ENCODE results near the gene CDRT15. TPM values are rescaled to one million over a fixed set of nuclear protein-coding genes. Genes with fewer than 3 reads are reported as not detected.
"Not testable (repeated sequence)": the region's sequence is repeated elsewhere in the genome, so short reads cannot be mapped to it uniquely, and the experiment has no call there.

Gene CDRT15
- total RNA-seq, 4 donors from 2014 or later: not detected

DNA sequence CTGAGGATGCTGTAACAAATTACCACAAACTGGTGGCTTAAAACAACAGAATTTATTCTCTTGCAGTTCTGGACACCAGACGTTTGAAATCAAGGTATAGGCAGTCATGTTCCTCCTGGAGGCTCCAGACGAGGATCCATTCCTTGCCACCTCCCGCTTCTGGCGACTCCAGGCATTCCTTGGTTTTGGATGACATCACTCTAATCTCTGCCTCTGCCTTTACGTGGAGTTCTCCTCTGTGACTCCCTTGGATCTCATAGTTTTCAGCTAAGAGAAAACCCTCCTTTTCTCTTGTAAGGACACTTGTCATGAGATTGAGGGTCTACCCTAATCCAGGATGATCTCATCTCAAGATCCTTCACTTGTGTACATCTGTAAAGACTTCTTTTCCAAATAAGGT, 32.8 kb upstream of the CDRT15 start:
- no peaks in the 10 kb centered on the region for H3K36me3 ChIP-seq
- H3K27ac ChIP-seq: no peak overlapping the region
- TF ChIP-seq EP300 (IDR thresholded peaks at IDR 0.05): no peak
- no peak for TF ChIP-seq POLR2A (IDR thresholded peaks at IDR 0.05)
- TF ChIP-seq, protein P1, sequence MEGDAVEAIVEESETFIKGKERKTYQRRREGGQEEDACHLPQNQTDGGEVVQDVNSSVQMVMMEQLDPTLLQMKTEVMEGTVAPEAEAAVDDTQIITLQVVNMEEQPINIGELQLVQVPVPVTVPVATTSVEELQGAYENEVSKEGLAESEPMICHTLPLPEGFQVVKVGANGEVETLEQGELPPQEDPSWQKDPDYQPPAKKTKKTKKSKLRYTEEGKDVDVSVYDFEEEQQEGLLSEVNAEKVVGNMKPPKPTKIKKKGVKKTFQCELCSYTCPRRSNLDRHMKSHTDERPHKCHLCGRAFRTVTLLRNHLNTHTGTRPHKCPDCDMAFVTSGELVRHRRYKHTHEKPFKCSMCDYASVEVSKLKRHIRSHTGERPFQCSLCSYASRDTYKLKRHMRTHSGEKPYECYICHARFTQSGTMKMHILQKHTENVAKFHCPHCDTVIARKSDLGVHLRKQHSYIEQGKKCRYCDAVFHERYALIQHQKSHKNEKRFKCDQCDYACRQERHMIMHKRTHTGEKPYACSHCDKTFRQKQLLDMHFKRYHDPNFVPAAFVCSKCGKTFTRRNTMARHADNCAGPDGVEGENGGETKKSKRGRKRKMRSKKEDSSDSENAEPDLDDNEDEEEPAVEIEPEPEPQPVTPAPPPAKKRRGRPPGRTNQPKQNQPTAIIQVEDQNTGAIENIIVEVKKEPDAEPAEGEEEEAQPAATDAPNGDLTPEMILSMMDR (IDR thresholded peaks at IDR 0.05): no peak
- H3K4me3 ChIP-seq: no peak overlapping the region
- H3K9me3 ChIP-seq: peaks cover 0 to 5% (median 2%) of the 10 kb centered on the region in 4 donors
- no peaks in the 10 kb centered on the region for H3K27me3 ChIP-seq
- no peak for DNase-seq (ENCODE audit: low spot score in 2 of 2)
- H3K4me1 ChIP-seq: no peaks in the 10 kb centered on the region
- 61 to 69% methylated on average over 5 of the region's 5 CpGs for WGBS, 2 donors

DNA sequence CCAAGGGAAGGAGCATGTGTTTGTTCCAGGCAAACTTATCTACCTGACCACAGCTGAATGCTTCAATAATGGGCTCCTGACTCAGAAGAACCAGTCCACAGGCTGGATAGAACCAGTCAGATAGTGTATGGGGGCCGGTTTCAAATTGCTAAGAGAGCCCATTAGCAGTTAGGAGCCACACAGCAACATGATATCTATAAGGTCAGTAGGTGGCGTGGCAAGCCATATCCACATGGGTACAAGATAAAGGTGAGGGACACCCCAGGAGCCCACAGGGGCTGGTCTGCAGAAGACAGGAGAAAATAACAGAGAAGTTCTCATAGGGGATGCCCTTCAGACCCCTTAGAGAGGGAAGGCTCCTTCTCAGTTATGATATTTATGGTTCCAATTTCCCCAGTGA, 31.6 kb upstream of the CDRT15 start:
- H3K36me3 ChIP-seq: no peaks in the 10 kb centered on the region
- no peak for DNase-seq (ENCODE audit: low spot score in 2 of 2)
- H3K4me1 ChIP-seq: no peaks in the 10 kb centered on the region
- H3K9me3 ChIP-seq: no peaks in the 10 kb centered on the region
- WGBS, 2 donors: 81 to 86% methylated on average over 2 of the region's 2 CpGs
- no peak overlapping the region for H3K27ac ChIP-seq
- no peaks in the 10 kb centered on the region for H3K27me3 ChIP-seq
- H3K4me3 ChIP-seq: no peak overlapping the region
- TF ChIP-seq, protein P1 (IDR thresholded peaks at IDR 0.05): no peak
- TF ChIP-seq POLR2A (IDR thresholded peaks at IDR 0.05) (no peak), EP300 (IDR thresholded peaks at IDR 0.05) (no peak)

DNA sequence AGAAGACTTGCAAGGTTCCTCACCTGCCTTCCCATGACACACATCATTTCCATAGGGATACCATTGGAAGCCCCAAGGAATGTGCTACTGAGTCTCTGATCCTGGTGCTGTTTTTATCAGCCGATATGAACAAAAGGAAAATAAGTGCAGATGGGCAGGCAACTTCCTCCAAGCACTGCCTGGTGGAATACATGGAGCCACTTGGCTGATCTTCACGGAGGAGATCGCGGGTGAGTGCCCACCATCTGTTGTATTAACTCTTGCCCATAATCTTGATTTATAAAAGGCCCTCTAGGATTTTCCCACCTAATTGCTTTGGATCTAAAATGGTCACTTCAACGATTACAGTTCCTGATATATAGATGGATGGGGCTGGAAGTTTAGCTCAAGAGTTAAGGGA, 24.7 kb upstream of the CDRT15 start:
- no peak for DNase-seq (ENCODE audit: low spot score in 2 of 2)
- Histone ChIP-seq H3K9me3 (peaks cover 0 to 14% (median 0%) of the 10 kb centered on the region in 4 donors), H3K36me3 (no peaks in the 10 kb centered on the region), H3K4me3 (no peak overlapping the region), H3K4me1 (no peaks in the 10 kb centered on the region), H3K27me3 (no peaks in the 10 kb centered on the region), H3K27ac (no peak overlapping the region)
- no peak for TF ChIP-seq EP300 (IDR thresholded peaks at IDR 0.05)
- 89 to 96% methylated on average over 5 of the region's 5 CpGs for WGBS, 2 donors

DNA sequence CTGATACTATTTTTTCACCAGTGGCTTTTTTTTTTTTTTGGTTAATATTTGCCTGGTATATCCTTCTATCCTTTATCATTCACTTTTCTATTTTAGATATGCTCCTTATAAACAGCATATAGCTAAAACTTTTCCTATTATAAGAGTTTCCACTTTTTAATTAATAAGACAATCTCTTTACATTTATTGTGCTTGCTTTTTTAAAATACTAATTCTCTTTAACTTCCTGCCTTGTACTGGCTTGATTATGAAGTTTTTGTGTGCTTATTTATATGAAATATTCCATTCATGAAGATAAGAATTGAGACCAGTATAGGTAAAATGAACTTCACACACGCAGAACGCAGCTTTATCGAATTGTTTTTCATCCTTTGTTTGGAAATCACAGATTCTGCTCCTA, 9.0 kb upstream of the CDRT15 start:
- H3K4me3 ChIP-seq: no peak overlapping the region
- H3K27me3 ChIP-seq: no peaks in the 10 kb centered on the region
- H3K4me1 ChIP-seq: no peaks in the 10 kb centered on the region
- TF ChIP-seq POLR2A (IDR thresholded peaks at IDR 0.05) (no peak), EP300 (IDR thresholded peaks at IDR 0.05) (no peak)
- TF ChIP-seq, protein P1 (IDR thresholded peaks at IDR 0.05): no peak
- H3K27ac ChIP-seq: no peak overlapping the region
- 86 to 91% methylated on average over 3 of the region's 3 CpGs for WGBS, 2 donors
- H3K36me3 ChIP-seq: no peaks in the 10 kb centered on the region
- H3K9me3 ChIP-seq: no peaks in the 10 kb centered on the region
- no peak for DNase-seq (ENCODE audit: low spot score in 2 of 2)

DNA sequence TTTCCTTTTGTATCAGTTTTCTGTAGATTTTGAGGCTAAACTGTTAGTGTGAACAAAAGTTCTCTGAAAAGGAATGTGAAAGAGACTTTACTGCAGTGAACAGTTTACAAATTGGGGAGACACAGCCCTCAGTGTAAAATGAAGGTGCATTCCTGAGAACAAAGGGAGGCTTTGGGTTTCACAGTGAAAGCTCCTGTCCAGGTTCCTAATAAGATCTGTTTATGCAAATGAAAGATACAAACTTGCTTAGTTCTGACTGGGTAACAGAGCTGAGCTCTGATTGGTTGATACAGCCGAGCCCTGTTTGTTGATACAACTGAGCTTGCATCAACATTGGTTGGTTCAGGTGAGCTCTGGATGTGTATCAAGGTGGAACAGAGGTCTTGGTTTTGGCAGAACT, 8.3 kb upstream of the CDRT15 start:
- no peak for DNase-seq (ENCODE audit: low spot score in 2 of 2)
- 100% methylated on average over 1 of the region's 1 CpG for WGBS, 2 donors
- H3K9me3 ChIP-seq: no peaks in the 10 kb centered on the region

DNA sequence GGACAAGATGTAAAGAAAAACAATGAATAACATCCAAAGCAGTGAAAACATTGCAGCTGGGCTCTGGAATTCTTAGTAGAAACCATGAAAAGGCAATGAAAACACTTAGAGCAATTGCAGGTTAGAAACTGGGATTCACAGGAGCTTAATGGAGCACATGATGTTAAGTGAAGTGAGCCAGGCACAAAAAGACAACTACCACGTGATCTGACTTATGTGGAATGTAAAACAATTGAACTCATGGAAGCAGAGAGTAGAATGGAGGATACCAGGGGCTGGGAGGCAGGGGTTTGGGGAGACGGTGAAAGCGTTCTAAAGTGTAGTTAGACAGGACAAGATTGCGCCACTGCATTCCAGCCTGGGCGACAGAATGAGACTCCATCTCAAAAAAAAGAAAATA, 2.6 kb upstream of the CDRT15 start:
- H3K27me3 ChIP-seq; H3K4me3 ChIP-seq; DNase-seq (ENCODE audit: low spot score in 2 of 2); H3K36me3 ChIP-seq; H3K27ac ChIP-seq; H3K9me3 ChIP-seq; H3K4me1 ChIP-seq: not testable (repeated sequence)
- WGBS, 2 donors: 88 to 98% methylated on average over 4 of the region's 5 CpGs

More for the DNA sequence above, 8.3 kb upstream of the CDRT15 start:
- H3K27ac ChIP-seq: no peak overlapping the region
- TF ChIP-seq EP300 (IDR thresholded peaks at IDR 0.05) (no peak), POLR2A (IDR thresholded peaks at IDR 0.05) (no peak)
- TF ChIP-seq, protein P1 (IDR thresholded peaks at IDR 0.05): no peak
- no peaks in the 10 kb centered on the region for H3K27me3 ChIP-seq
- no peak overlapping the region for H3K4me3 ChIP-seq
- H3K4me1 ChIP-seq: no peaks in the 10 kb centered on the region
- no peaks in the 10 kb centered on the region for H3K36me3 ChIP-seq

DNA sequence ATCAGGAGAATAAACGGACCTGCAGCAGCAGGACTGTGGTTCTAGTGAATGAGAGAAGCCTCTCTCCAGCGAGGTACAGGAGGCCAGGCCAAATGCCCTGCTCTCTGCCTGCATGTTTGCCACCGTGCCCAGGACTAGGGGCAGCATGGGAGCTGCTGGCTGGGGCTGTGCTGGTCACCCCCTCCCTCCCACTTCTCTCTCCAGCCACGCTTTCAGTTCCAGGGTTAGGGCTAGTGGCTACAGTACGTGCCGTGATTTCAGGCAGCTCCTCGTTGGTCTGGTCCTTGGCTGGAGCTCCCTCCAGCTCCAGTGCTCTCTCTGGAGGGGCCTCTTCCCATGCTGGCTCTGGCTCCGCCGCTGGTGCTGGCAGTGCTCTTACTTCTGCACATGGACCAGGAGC, 630 bp downstream of the CDRT15 start:
- H3K9me3 ChIP-seq; H3K36me3 ChIP-seq; H3K4me1 ChIP-seq; H3K27ac ChIP-seq; H3K4me3 ChIP-seq; H3K27me3 ChIP-seq; DNase-seq (ENCODE audit: low spot score in 2 of 2): not testable (repeated sequence)
- 91 to 95% methylated on average over 7 of the region's 9 CpGs for WGBS, 2 donors

DNA sequence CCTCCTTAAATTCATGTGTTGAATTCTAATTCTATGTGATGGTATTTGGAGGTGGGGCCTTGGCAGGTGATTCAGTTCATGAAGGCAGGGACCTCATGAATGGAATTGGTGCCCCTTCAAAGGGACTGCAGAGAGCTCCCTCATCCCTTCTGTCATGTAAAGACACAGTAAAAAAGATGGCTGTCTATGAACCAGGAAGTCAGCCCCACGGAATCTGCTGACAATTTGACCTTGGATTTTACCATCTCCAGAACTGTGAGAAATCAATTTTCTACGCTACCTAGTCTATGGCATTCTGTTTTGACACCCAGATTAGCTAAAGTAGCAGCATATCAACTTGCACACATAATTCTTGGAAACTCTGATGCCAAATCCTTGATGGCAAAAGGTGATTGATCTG, 1.6 kb downstream of the CDRT15 start:
- not testable (repeated sequence) for DNase-seq (ENCODE audit: low spot score in 2 of 2)

DNA sequence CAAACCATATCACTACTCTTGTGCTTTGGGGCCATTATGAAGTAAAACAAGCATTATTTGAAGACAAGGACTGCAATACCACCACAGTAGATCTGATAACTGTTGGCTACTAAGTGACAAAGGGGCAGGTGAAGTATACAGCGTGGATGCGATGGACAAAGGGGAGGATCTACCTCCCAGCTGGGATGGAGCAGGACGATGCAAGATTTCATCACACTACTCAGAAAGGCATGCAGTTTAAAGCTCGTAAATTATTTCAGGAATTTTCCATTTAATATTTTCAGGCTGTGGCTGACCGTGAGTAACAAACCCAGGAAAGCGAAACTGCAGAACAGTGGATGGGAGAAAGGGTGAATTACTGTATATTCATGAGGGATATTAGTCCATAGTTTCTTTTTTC, 5.5 kb downstream of the CDRT15 start:
- not testable (repeated sequence) for H3K36me3 ChIP-seq; DNase-seq (ENCODE audit: low spot score in 2 of 2); H3K4me3 ChIP-seq; H3K27me3 ChIP-seq; H3K27ac ChIP-seq; H3K9me3 ChIP-seq; H3K4me1 ChIP-seq
- 64 to 82% methylated on average over 4 of the region's 6 CpGs for WGBS, 2 donors

More for the DNA sequence above, 1.6 kb downstream of the CDRT15 start:
- not testable (repeated sequence) for H3K27ac ChIP-seq, H3K9me3 ChIP-seq, H3K36me3 ChIP-seq, H3K27me3 ChIP-seq, H3K4me3 ChIP-seq, H3K4me1 ChIP-seq
- WGBS, 2 donors: 82 to 85% methylated on average over 2 of the region's 2 CpGs

Data from tibial nerve (tissue), 4 donors.